HCT116 (cell line): ENCODE results near the gene SH2D3C. TPM values are rescaled to one million over a fixed set of nuclear protein-coding genes. Genes with fewer than 3 reads are reported as not detected.

ENCODE experiments used
- ATAC-seq: fragments of 200-7000 bp; cut with Tn5 transposase; 2 replicates; pipeline ENCODE4 v1.9.1; 2020; ENCODE audit warnings: mild to moderate bottlenecking, moderate library complexity
- BruUV-seq: library from RNA; stranded (reverse); fragments of 400-500 nt; replicated peaks from 2 replicates; lab custom pipeline; 2021; lab: Mats Ljungman, UMichigan
- CTCF ChIA-PET: fragments of 300-600 bp; sonication (Branson Sonifier 250); formaldehyde crosslinking; loops from one replicate; lab custom pipeline; 2021; ENCODE audit warnings: antibody characterized with exemption; lab: Charles Lee
- POLR2A ChIA-PET: fragments of 300-600, 350-600 bp; sonication (Branson Sonifier 250); formaldehyde crosslinking; loops from one replicate; lab custom pipeline; 2021; ENCODE audit warnings: antibody characterized with exemption; lab: Charles Lee
- RAD21 ChIA-PET, 2 experiments: fragments of 300-600 bp; sonication (Branson Sonifier 250); formaldehyde crosslinking; loops; one replicate each; lab custom pipeline; 2023; ENCODE audit warnings: low total read pairs in 2 of 2; ENCODE audit not compliant: uncharacterized antibody in 2 of 2, unreplicated experiment in 2 of 2, low non-redundant PET in 1 of 2; lab: Charles Lee
- DNase-seq: peaks from one replicate; pipeline ENCODE4 v3.0.0-alpha.2; 2010; ENCODE audit warnings: low read depth, low spot score
- H2AFZ ChIP-seq: fragments of 200-600 bp; shearing (Covaris generic), sonication (generic); 2 replicates; pipeline ENCODE4 v1.6.1; 2017; ENCODE audit warnings: low read depth, mixed run types, mixed read lengths, antibody characterized with exemption, low read length; ENCODE audit not compliant: poor library complexity, severe bottlenecking
- H3K27ac ChIP-seq: 2 replicates; pipeline ENCODE4 v1.5.1; 2012; ENCODE audit warnings: low read depth, low read length
- H3K27me3 ChIP-seq: fragments of 200-600 bp; sonication (generic); 2 replicates; pipeline ENCODE4 v1.6.1; 2016; ENCODE audit warnings: mixed run types, low read length, mixed read lengths; ENCODE audit not compliant: insufficient read depth
- H3K36me3 ChIP-seq, 2 experiments: fragments of 200-500 bp in 1 of 2; fragments of 200-600 bp in 1 of 2; sonication (Bioruptor generic) in 1 of 2; sonication (generic) in 1 of 2; 2 replicates each; pipeline versions ENCODE4 v1.5.1 to v1.6.1; 2014 to 2016; ENCODE audit warnings: low read length in 2 of 2, inconsistent platforms in 1 of 2, mixed read lengths in 1 of 2, mixed run types in 1 of 2; ENCODE audit not compliant: insufficient read depth in 2 of 2, control insufficient read depth in 1 of 2
- H3K4me1 ChIP-seq, 2 experiments: fragments of 200-600 bp in 1 of 2; sonication (generic) in 1 of 2; 2 replicates each; pipeline versions ENCODE4 v1.5.1 to v1.6.1; 2012 to 2017; ENCODE audit warnings: low read length in 2 of 2, inconsistent platforms in 1 of 2, mild to moderate bottlenecking in 1 of 2, mixed read lengths in 1 of 2, mixed run types in 1 of 2, moderate library complexity in 1 of 2; ENCODE audit not compliant: insufficient read depth in 2 of 2, control insufficient read depth in 1 of 2
- H3K4me2 ChIP-seq: fragments of 200-600 bp; sonication (generic); 2 replicates; pipeline ENCODE4 v1.6.1; 2017; ENCODE audit warnings: mixed run types, low read length, mixed read lengths
- H3K4me3 ChIP-seq, 2 experiments: fragments of 200-600 bp in 1 of 2; sonication (generic) in 1 of 2; replicated peaks in 1 of 2; 2 replicates each; pipeline ENCODE4 v1.5.1; 2011 to 2016; ENCODE audit warnings: low read length in 2 of 2, control low read depth in 1 of 2, low read depth in 1 of 2, mild to moderate bottlenecking in 1 of 2, mixed read lengths in 1 of 2, mixed run types in 1 of 2
- H3K79me2 ChIP-seq: fragments of 200-600 bp; sonication (generic); 2 replicates; pipeline ENCODE4 v1.6.1; 2017; ENCODE audit warnings: mild to moderate bottlenecking, mixed run types, low read length, moderate library complexity, mixed read lengths; ENCODE audit not compliant: insufficient read depth
- H3K9ac ChIP-seq: fragments of 200-600 bp; sonication (generic); 2 replicates; pipeline ENCODE4 v1.6.1; 2016; ENCODE audit warnings: low read length, mixed read lengths
- H3K9me2 ChIP-seq: fragments of 200-600 bp; sonication (generic), shearing (Covaris generic); 2 replicates; pipeline ENCODE4 v1.6.1; 2017; ENCODE audit warnings: mixed run types, mild to moderate bottlenecking, moderate library complexity; ENCODE audit not compliant: insufficient read depth
- H3K9me3 ChIP-seq, 2 experiments: fragments of 200-500 bp in 1 of 2; fragments of 200-600 bp in 1 of 2; sonication (Bioruptor generic) in 1 of 2; sonication (generic) in 1 of 2; 2 replicates each; pipeline ENCODE4 v1.6.1; 2014 to 2017; ENCODE audit warnings: low read length in 2 of 2, mixed read lengths in 2 of 2, inconsistent platforms in 1 of 2, low read depth in 1 of 2, mild to moderate bottlenecking in 1 of 2, mixed run types in 1 of 2, moderate library complexity in 1 of 2; ENCODE audit not compliant: control insufficient read depth in 1 of 2, insufficient read depth in 1 of 2
- H4K20me1 ChIP-seq: fragments of 200-600 bp; sonication (generic), shearing (Covaris generic); 2 replicates; pipeline ENCODE4 v1.6.1; 2017; ENCODE audit warnings: mixed run types, mild to moderate bottlenecking, moderate library complexity; ENCODE audit not compliant: insufficient read depth
- CBX3 ChIP-seq: IDR thresholded peaks from 2 replicates; pipeline ENCODE4 v1.6.1; 2012; ENCODE audit warnings: low read depth
- CEBPB ChIP-seq: IDR thresholded peaks from 2 replicates; pipeline ENCODE4 v1.6.1; 2012; ENCODE audit warnings: low read depth
- EGR1 ChIP-seq: IDR thresholded peaks from 2 replicates; pipeline ENCODE4 v1.6.1; 2012; ENCODE audit warnings: low read depth
- ELF1 ChIP-seq: IDR thresholded peaks from 2 replicates; pipeline ENCODE4 v1.6.1; 2012; ENCODE audit warnings: low read depth, borderline replicate concordance
- EZH2 ChIP-seq: fragments of 200-600 bp; sonication (generic); IDR thresholded peaks from 2 replicates; pipeline ENCODE4 v1.6.1; 2017; ENCODE audit warnings: antibody characterized with exemption, mixed run types
- FOSL1 ChIP-seq: IDR thresholded peaks from 2 replicates; pipeline ENCODE4 v1.6.1; 2012; ENCODE audit warnings: low read depth
- JUND ChIP-seq: IDR thresholded peaks from 2 replicates; pipeline ENCODE4 v1.6.1; 2012
- POLR2A ChIP-seq: IDR thresholded peaks from 2 replicates; pipeline ENCODE4 v1.7.0; 2011; ENCODE audit warnings: borderline replicate concordance; ENCODE audit not compliant: insufficient read depth, insufficient read length; ENCODE audit errors: extremely low read depth
- POLR2AphosphoS5 ChIP-seq: IDR thresholded peaks from 2 replicates; pipeline ENCODE4 v1.6.1; 2011; ENCODE audit warnings: mild to moderate bottlenecking, low read depth, low read length, moderate library complexity
- RAD21 ChIP-seq: IDR thresholded peaks from 2 replicates; pipeline ENCODE4 v1.6.1; 2012; ENCODE audit warnings: low read depth, mild to moderate bottlenecking
- SIN3A ChIP-seq: IDR thresholded peaks from 2 replicates; pipeline ENCODE4 v1.6.1; 2012; ENCODE audit warnings: low read depth
- SP1 ChIP-seq: IDR thresholded peaks from 2 replicates; pipeline ENCODE4 v1.6.1; 2012; ENCODE audit warnings: low read depth
- SRF ChIP-seq: IDR thresholded peaks from 2 replicates; pipeline ENCODE4 v1.6.1; 2012; ENCODE audit warnings: low read depth
- TCF7L2 ChIP-seq: IDR thresholded peaks from 2 replicates; pipeline ENCODE4 v1.7.0; 2011; ENCODE audit warnings: borderline replicate concordance, inconsistent platforms; ENCODE audit not compliant: insufficient read depth, insufficient read length; ENCODE audit errors: extremely low read depth
- YY1 ChIP-seq: IDR thresholded peaks from 2 replicates; pipeline ENCODE4 v1.6.1; 2011; ENCODE audit warnings: low read length, low read depth, moderate library complexity, mild to moderate bottlenecking; ENCODE audit not compliant: insufficient replicate concordance; ENCODE audit errors: extremely low read depth
- ZFX ChIP-seq: fragments of 450-650 bp; IDR thresholded peaks from 2 replicates; pipeline ENCODE4 v1.6.1; 2017
- ZNF274 ChIP-seq: fragments of 200-500 bp; sonication (Bioruptor generic); IDR thresholded peaks from 2 replicates; pipeline ENCODE4 v1.6.1; 2014; ENCODE audit warnings: mild to moderate bottlenecking, low read depth, low read length, inconsistent platforms
- intact Hi-C: fragments of 100-400 bp; cut with micrococcal nuclease; formaldehyde crosslinking; loops from 2 replicates; pipeline ENCODE4 v1.10.0; 2022
- total RNA-seq: library from RNA; stranded (reverse); gene quantifications from one replicate; pipeline ENCODE4 v1.2.1, GENCODE V29; 2021; ENCODE audit not compliant: unreplicated experiment
- TF ChIP-seq, protein P1 (sequence below), 3 experiments: fragments of 200-600 bp in 1 of 3; sonication (generic) in 1 of 3; IDR thresholded peaks in 2 of 3; conservative IDR thresholded peaks in 1 of 3; 2 replicates each; pipeline ENCODE4 v1.5.1; 2012 to 2017; ENCODE audit warnings: low read depth in 2 of 3, low read length in 2 of 3, antibody characterized with exemption in 1 of 3, borderline replicate concordance in 1 of 3, control low read depth in 1 of 3, mild to moderate bottlenecking in 1 of 3, mixed read lengths in 1 of 3, mixed run types in 1 of 3, moderate library complexity in 1 of 3; ENCODE audit not compliant: insufficient read depth in 1 of 3
- TF ChIP-seq, protein P2 (sequence below): IDR thresholded peaks from 2 replicates; pipeline ENCODE4 v1.6.1; 2012
- TF ChIP-seq, protein P3 (sequence below): IDR thresholded peaks from 2 replicates; pipeline ENCODE4 v1.6.1; 2012

Gene SH2D3C
- total RNA-seq, 1 experiment from 2014 or later: 1.3 TPM

DNA sequence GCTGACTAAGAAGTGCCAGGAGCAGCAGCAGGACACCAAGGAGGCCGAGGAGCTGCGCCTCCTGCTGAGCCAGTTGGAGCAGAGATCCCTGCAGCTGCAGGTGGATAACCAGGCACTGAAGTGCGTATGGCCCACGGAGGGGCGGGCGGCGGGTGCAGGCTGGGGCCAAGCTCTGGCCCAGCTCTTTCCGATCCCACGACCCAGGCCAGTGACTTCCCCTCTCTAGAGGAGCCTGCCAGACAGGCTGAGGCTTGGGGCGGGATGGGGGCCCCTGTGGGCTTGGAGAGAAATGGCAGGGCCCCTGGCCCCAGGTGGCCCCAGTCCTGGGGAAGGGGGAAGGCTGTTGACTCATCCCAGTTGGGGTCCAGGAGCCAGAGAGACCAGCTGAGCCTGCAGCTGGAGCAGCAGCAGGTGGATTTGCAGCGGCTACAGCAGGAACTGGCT lies 66.6 kb downstream of the SH2D3C start:
- H3K9me2 ChIP-seq: no peaks in the 10 kb centered on the region
- no TSS peak for BruUV-seq
- TF ChIP-seq SIN3A (no peak), JUND (no peak), ZNF274 (no peak), POLR2A (no peak), SRF (no peak), SP1 (no peak), POLR2AphosphoS5 (no peak), RAD21 (no peak), ELF1 (no peak), TCF7L2 (no peak), EGR1 (no peak), CEBPB (no peak), ZFX (no peak), EZH2 (no peak), YY1 (no peak), FOSL1 (no peak), CBX3 (no peak)
- TF ChIP-seq, protein P1, sequence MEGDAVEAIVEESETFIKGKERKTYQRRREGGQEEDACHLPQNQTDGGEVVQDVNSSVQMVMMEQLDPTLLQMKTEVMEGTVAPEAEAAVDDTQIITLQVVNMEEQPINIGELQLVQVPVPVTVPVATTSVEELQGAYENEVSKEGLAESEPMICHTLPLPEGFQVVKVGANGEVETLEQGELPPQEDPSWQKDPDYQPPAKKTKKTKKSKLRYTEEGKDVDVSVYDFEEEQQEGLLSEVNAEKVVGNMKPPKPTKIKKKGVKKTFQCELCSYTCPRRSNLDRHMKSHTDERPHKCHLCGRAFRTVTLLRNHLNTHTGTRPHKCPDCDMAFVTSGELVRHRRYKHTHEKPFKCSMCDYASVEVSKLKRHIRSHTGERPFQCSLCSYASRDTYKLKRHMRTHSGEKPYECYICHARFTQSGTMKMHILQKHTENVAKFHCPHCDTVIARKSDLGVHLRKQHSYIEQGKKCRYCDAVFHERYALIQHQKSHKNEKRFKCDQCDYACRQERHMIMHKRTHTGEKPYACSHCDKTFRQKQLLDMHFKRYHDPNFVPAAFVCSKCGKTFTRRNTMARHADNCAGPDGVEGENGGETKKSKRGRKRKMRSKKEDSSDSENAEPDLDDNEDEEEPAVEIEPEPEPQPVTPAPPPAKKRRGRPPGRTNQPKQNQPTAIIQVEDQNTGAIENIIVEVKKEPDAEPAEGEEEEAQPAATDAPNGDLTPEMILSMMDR (IDR thresholded peaks at IDR 0.05 in 2 of 3, conservative IDR thresholded peaks at IDR 0.05 in 1 of 3; ENCODE audit: borderline replicate concordance in 1 of 3, insufficient read depth in 1 of 3, low read depth in 2 of 3, low read length in 2 of 3): no peak
- TF ChIP-seq, protein P2, sequence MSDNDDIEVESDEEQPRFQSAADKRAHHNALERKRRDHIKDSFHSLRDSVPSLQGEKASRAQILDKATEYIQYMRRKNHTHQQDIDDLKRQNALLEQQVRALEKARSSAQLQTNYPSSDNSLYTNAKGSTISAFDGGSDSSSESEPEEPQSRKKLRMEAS: no peak
- TF ChIP-seq, protein P3, sequence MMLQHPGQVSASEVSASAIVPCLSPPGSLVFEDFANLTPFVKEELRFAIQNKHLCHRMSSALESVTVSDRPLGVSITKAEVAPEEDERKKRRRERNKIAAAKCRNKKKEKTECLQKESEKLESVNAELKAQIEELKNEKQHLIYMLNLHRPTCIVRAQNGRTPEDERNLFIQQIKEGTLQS: no peak
- TF ChIP-seq, all 23 proteins: peak for 0
- intact Hi-C loops: no loop called here
- ChIA-PET CTCF (no interaction called here), RAD21 (no interaction called here), POLR2A (no interaction called here)
- no peak overlapping the region for H3K27ac ChIP-seq
- H3K27me3 ChIP-seq: no peaks in the 10 kb centered on the region
- H4K20me1 ChIP-seq: no peaks in the 10 kb centered on the region
- peaks cover 13% of the 10 kb centered on the region for H3K79me2 ChIP-seq
- DNase-seq (no peak), ATAC-seq (no peak)
- H3K9me3 ChIP-seq: no peaks in the 10 kb centered on the region
- no peak overlapping the region for H2AFZ ChIP-seq
- H3K4me3 ChIP-seq: no peak overlapping the region
- H3K36me3 ChIP-seq: peaks cover 0 to 4% of the 10 kb centered on the region in 2 experiments; a peak in 1 of 4 replicates
- H3K4me2 ChIP-seq: no peak overlapping the region
- no peak overlapping the region for H3K9ac ChIP-seq
- peaks cover 13 to 26% of the 10 kb centered on the region in 2 experiments for H3K4me1 ChIP-seq
